Endothelial cell of umbilical vein (primary cell): ENCODE measurements around the gene SLC17A9.

Source experiments
- EZH2 ChIP-seq: IDR thresholded peaks from 2 replicates; pipeline ENCODE4 v1.6.1; 2012; ENCODE audit warnings: borderline replicate concordance, low read depth, mild to moderate bottlenecking, moderate library complexity, low read length, inconsistent platforms; ENCODE audit not compliant: severe bottlenecking
- FOS ChIP-seq: IDR thresholded peaks from 2 replicates; pipeline ENCODE4 v1.6.1; 2011; ENCODE audit warnings: mild to moderate bottlenecking, low read length, moderate library complexity, borderline replicate concordance; ENCODE audit not compliant: insufficient read depth
- POLR2A ChIP-seq: IDR thresholded peaks from 2 replicates; pipeline ENCODE4 v1.6.1; 2012; ENCODE audit warnings: low read depth, mild to moderate bottlenecking, control low read depth, low read length
- POLR2AphosphoS5 ChIP-seq: IDR thresholded peaks from 2 replicates; pipeline ENCODE4 v1.6.1; 2012; ENCODE audit warnings: low read depth, mild to moderate bottlenecking, control low read depth, low read length, moderate library complexity; ENCODE audit not compliant: insufficient read depth
- TF ChIP-seq, protein P1 (sequence below), 2 donors: IDR thresholded peaks; 1 replicate in 1 of 2; 2 replicates in 1 of 2; pipeline ENCODE4 v1.5.1; 2011; ENCODE audit warnings: low read length in 2 of 2, mild to moderate bottlenecking in 2 of 2, moderate library complexity in 2 of 2, control low read depth in 1 of 2, inconsistent platforms in 1 of 2, low read depth in 1 of 2; ENCODE audit not compliant: insufficient read depth in 1 of 2; ENCODE audit errors: extremely low read depth in 1 of 2

DNA sequence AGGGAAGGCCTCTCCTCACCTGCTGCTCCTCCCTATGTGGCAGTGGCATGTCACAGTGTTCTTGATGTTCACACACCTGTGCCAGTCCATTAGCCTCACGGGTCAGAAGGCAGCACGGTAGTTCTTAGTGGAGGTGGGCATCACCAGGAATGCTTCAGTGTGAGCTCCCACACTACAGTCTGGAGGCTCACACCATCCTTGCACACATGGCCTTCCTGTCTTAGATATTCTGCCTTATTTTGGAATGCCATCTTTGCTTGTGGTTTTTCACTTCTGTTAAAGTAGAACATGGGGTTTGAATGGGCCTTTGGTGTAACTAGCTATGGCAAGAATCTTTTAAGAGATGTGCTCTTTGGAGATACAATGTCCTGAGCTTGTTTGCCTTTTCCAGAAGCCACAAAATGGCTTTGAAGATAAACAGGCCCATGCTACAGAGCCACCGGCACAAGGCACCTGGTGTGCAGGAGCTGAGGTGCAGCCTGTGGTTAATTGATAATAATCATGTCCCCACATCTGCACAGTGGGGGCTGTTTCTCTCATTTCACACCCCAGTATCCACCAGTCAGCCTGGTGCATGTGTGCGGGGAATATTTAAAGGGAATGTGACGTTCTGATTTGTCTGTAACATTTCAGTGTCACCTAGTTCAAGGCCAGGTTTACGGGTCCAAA is 3.2 kb upstream of the SLC17A9 start:
- TF ChIP-seq POLR2AphosphoS5 (no peak), FOS (no peak), POLR2A (no peak), EZH2 (no peak)
- TF ChIP-seq, protein P1, sequence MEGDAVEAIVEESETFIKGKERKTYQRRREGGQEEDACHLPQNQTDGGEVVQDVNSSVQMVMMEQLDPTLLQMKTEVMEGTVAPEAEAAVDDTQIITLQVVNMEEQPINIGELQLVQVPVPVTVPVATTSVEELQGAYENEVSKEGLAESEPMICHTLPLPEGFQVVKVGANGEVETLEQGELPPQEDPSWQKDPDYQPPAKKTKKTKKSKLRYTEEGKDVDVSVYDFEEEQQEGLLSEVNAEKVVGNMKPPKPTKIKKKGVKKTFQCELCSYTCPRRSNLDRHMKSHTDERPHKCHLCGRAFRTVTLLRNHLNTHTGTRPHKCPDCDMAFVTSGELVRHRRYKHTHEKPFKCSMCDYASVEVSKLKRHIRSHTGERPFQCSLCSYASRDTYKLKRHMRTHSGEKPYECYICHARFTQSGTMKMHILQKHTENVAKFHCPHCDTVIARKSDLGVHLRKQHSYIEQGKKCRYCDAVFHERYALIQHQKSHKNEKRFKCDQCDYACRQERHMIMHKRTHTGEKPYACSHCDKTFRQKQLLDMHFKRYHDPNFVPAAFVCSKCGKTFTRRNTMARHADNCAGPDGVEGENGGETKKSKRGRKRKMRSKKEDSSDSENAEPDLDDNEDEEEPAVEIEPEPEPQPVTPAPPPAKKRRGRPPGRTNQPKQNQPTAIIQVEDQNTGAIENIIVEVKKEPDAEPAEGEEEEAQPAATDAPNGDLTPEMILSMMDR (IDR thresholded peaks at IDR 0.05; ENCODE audit: extremely low read depth in 1 of 2, insufficient read depth in 1 of 2, low read depth in 1 of 2, low read length in 2 of 2) = no peak
